HCT116 (cell line): Measurements from ENCODE around the gene TBC1D23.

Experiments
- CEBPB ChIP-seq: IDR thresholded peaks from 2 replicates; pipeline ENCODE4 v1.6.1; 2012; ENCODE audit warnings: low read depth
- CTCF ChIP-seq, 3 experiments: fragments of 200-600 bp in 1 of 3; sonication (generic) in 1 of 3; IDR thresholded peaks in 2 of 3; conservative IDR thresholded peaks in 1 of 3; 2 replicates each; pipeline ENCODE4 v1.5.1; 2012 to 2017; ENCODE audit warnings: low read depth in 2 of 3, low read length in 2 of 3, antibody characterized with exemption in 1 of 3, borderline replicate concordance in 1 of 3, control low read depth in 1 of 3, mild to moderate bottlenecking in 1 of 3, mixed read lengths in 1 of 3, mixed run types in 1 of 3, moderate library complexity in 1 of 3; ENCODE audit not compliant: insufficient read depth in 1 of 3
- ELF1 ChIP-seq: IDR thresholded peaks from 2 replicates; pipeline ENCODE4 v1.6.1; 2012; ENCODE audit warnings: low read depth, borderline replicate concordance
- EZH2 ChIP-seq: fragments of 200-600 bp; sonication (generic); IDR thresholded peaks from 2 replicates; pipeline ENCODE4 v1.6.1; 2017; ENCODE audit warnings: antibody characterized with exemption, mixed run types
- JUND ChIP-seq: IDR thresholded peaks from 2 replicates; pipeline ENCODE4 v1.6.1; 2012
- MAX ChIP-seq: IDR thresholded peaks from 2 replicates; pipeline ENCODE4 v1.6.1; 2012
- POLR2A ChIP-seq: IDR thresholded peaks from 2 replicates; pipeline ENCODE4 v1.7.0; 2011; ENCODE audit warnings: borderline replicate concordance; ENCODE audit not compliant: insufficient read depth, insufficient read length; ENCODE audit errors: extremely low read depth
- POLR2AphosphoS5 ChIP-seq: IDR thresholded peaks from 2 replicates; pipeline ENCODE4 v1.6.1; 2011; ENCODE audit warnings: mild to moderate bottlenecking, low read depth, low read length, moderate library complexity
- RAD21 ChIP-seq: IDR thresholded peaks from 2 replicates; pipeline ENCODE4 v1.6.1; 2012; ENCODE audit warnings: low read depth, mild to moderate bottlenecking
- TCF7L2 ChIP-seq: IDR thresholded peaks from 2 replicates; pipeline ENCODE4 v1.7.0; 2011; ENCODE audit warnings: borderline replicate concordance, inconsistent platforms; ENCODE audit not compliant: insufficient read depth, insufficient read length; ENCODE audit errors: extremely low read depth
- ZFX ChIP-seq: fragments of 450-650 bp; IDR thresholded peaks from 2 replicates; pipeline ENCODE4 v1.6.1; 2017
- ZNF274 ChIP-seq: fragments of 200-500 bp; sonication (Bioruptor generic); IDR thresholded peaks from 2 replicates; pipeline ENCODE4 v1.6.1; 2014; ENCODE audit warnings: mild to moderate bottlenecking, low read depth, low read length, inconsistent platforms
- TF ChIP-seq, protein P1 (sequence below): IDR thresholded peaks from 2 replicates; pipeline ENCODE4 v1.6.1; 2012; ENCODE audit warnings: low read depth

DNA sequence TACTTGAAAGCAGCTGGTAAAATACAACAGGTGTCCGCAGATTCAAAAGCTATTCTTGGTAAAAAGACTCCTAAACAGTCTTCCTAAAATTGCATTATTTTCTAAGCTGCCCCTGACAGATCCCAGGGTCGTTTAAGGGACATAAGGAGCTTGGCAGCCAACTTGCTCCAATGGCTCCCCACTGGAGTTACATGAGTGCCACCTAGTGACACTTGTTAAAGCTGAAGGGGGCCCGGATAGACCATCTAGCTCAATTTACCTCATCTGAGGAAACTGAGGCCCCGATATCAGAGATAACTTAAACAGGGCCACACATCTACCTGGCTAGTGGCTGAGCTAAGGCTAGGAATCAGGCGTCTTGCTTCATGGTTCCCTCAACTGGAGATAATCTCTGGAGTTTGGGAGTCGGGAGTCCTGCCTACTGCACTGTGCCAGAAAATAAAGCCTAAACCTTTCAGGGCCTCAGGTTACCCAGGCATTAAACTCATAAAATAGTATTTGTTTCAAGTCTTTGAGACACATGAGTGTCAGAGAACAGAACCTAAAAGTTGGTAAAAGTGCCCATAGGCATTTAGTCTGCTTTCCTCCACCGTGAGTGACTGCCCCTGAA lies 6.5 kb upstream of the TBC1D23 start:
- TF ChIP-seq, protein P1, sequence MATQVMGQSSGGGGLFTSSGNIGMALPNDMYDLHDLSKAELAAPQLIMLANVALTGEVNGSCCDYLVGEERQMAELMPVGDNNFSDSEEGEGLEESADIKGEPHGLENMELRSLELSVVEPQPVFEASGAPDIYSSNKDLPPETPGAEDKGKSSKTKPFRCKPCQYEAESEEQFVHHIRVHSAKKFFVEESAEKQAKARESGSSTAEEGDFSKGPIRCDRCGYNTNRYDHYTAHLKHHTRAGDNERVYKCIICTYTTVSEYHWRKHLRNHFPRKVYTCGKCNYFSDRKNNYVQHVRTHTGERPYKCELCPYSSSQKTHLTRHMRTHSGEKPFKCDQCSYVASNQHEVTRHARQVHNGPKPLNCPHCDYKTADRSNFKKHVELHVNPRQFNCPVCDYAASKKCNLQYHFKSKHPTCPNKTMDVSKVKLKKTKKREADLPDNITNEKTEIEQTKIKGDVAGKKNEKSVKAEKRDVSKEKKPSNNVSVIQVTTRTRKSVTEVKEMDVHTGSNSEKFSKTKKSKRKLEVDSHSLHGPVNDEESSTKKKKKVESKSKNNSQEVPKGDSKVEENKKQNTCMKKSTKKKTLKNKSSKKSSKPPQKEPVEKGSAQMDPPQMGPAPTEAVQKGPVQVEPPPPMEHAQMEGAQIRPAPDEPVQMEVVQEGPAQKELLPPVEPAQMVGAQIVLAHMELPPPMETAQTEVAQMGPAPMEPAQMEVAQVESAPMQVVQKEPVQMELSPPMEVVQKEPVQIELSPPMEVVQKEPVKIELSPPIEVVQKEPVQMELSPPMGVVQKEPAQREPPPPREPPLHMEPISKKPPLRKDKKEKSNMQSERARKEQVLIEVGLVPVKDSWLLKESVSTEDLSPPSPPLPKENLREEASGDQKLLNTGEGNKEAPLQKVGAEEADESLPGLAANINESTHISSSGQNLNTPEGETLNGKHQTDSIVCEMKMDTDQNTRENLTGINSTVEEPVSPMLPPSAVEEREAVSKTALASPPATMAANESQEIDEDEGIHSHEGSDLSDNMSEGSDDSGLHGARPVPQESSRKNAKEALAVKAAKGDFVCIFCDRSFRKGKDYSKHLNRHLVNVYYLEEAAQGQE, result no peak
- TF ChIP-seq RAD21 (peak; percentile 93), CTCF (IDR thresholded peaks at IDR 0.05 in 2 of 3, conservative IDR thresholded peaks at IDR 0.05 in 1 of 3; ENCODE audit: borderline replicate concordance in 1 of 3, insufficient read depth in 1 of 3, low read depth in 2 of 3, low read length in 2 of 3) (peak; percentile 76; a peak in 5 of 6 replicates), JUND (no peak), POLR2A (no peak), CEBPB (no peak), ZFX (no peak), MAX (no peak), EZH2 (no peak), ZNF274 (no peak), POLR2AphosphoS5 (no peak), TCF7L2 (no peak), ELF1 (no peak)
